B cell (primary cell): ENCODE measurements around the gene MED25. TPM values are rescaled to one million over a fixed set of nuclear protein-coding genes. Genes with fewer than 3 reads are reported as not detected.
A peak's percentile ranks its signal among the peaks of the same experiment; 100 is the strongest.

ENCODE experiments used
- ATAC-seq: fragments of 200-7000 bp; cut with Tn5 transposase; one replicate; pipeline ENCODE4 v1.10.0; 2021; ENCODE audit warnings: low read depth, mild to moderate bottlenecking, moderate number of reproducible peaks, moderate library complexity
- CTCF ChIA-PET: fragments of 350-600 bp; sonication (Branson Sonifier 250); formaldehyde crosslinking; loops from one replicate; lab custom pipeline; 2021; ENCODE audit warnings: antibody characterized with exemption, inconsistent platforms; lab: Charles Lee
- POLR2A ChIA-PET: fragments of 350-600 bp; sonication (Branson Sonifier 250); formaldehyde crosslinking; loops from one replicate; lab custom pipeline; 2021; ENCODE audit warnings: antibody characterized with exemption; lab: Charles Lee
- DNase-seq: peaks from one replicate; pipeline ENCODE4 v3.0.0; 2013
- H2AFZ ChIP-seq: 2 replicates; pipeline ENCODE4 v1.6.1; 2012; ENCODE audit warnings: mild to moderate bottlenecking, low read depth, low read length; ENCODE audit not compliant: insufficient read depth, poor library complexity, severe bottlenecking
- H3K27ac ChIP-seq, 2 donors: 1 replicate in 1 of 2; 2 replicates in 1 of 2; pipeline ENCODE4 v1.5.1; 2012 to 2013; ENCODE audit warnings: low read length in 2 of 2, mild to moderate bottlenecking in 2 of 2, moderate library complexity in 1 of 2
- H3K27me3 ChIP-seq, 4 experiments: fragments of 200-600 bp in 1 of 4; sonication (generic) in 1 of 4; replicated peaks in 1 of 4; 1 replicate in 2 of 4; 2 replicates in 2 of 4; pipeline versions ENCODE4 v1.6.1 to v1.7.0; 2013 to 2016; ENCODE audit warnings: low read length in 3 of 4, mild to moderate bottlenecking in 2 of 4, mixed read lengths in 1 of 4, moderate library complexity in 1 of 4; ENCODE audit not compliant: insufficient read depth in 4 of 4, control insufficient read depth in 3 of 4; ENCODE audit errors: control extremely low read depth in 1 of 4
- H3K36me3 ChIP-seq, 2 experiments: replicated peaks in 1 of 2; 1 replicate in 1 of 2; 2 replicates in 1 of 2; pipeline versions ENCODE4 v1.6.1 to v1.7.1; 2013; ENCODE audit warnings: low read length in 1 of 2; ENCODE audit not compliant: insufficient read depth in 2 of 2, control insufficient read depth in 1 of 2; ENCODE audit errors: control extremely low read depth in 1 of 2, extremely low read depth in 1 of 2
- H3K4me1 ChIP-seq, 2 donors: fragments of 200-600 bp in 1 of 2; sonication (generic) in 1 of 2; 1 replicate in 1 of 2; 2 replicates in 1 of 2; pipeline versions ENCODE4 v1.5.1 to v1.6.1; 2013 to 2017; ENCODE audit warnings: low read length in 2 of 2; ENCODE audit not compliant: control insufficient read depth in 2 of 2, insufficient read depth in 2 of 2
- H3K4me2 ChIP-seq: replicated peaks from 2 replicates; pipeline ENCODE3; 2012; ENCODE audit warnings: mild to moderate bottlenecking, low read depth, low read length; ENCODE audit not compliant: poor library complexity, severe bottlenecking
- H3K4me3 ChIP-seq, 5 experiments: fragments of 200-600 bp in 1 of 5; sonication (generic) in 1 of 5; 1 replicate in 3 of 5; 2 replicates in 2 of 5; pipeline versions ENCODE4 v1.5.1 to v1.7.0; 2011 to 2016; ENCODE audit warnings: low read length in 4 of 5, mild to moderate bottlenecking in 4 of 5, low read depth in 2 of 5, control low read depth in 1 of 5, moderate library complexity in 1 of 5; ENCODE audit not compliant: insufficient read depth in 1 of 5; ENCODE audit errors: control extremely low read depth in 1 of 5, extremely low read depth in 1 of 5
- H3K79me2 ChIP-seq: fragments of 200-600 bp; sonication (generic); one replicate; pipeline ENCODE4 v1.6.0; 2016; ENCODE audit warnings: low read length; ENCODE audit not compliant: control insufficient read depth, insufficient read depth
- H3K9ac ChIP-seq: fragments of 200-600 bp; sonication (generic); 2 replicates; pipeline ENCODE4 v1.6.1; 2017; ENCODE audit warnings: mild to moderate bottlenecking, low read length, moderate library complexity
- H3K9me3 ChIP-seq, 3 donors: one replicate each; pipeline versions ENCODE4 v1.6.1 to v1.7.1; 2013; ENCODE audit warnings: low read length in 2 of 3; ENCODE audit not compliant: control insufficient read depth in 2 of 3, insufficient read depth in 1 of 3; ENCODE audit errors: control extremely low read depth in 1 of 3
- H4K20me1 ChIP-seq: 2 replicates; pipeline ENCODE4 v1.6.0; 2012; ENCODE audit warnings: mild to moderate bottlenecking, low read length; ENCODE audit not compliant: insufficient read depth, control insufficient read depth, poor library complexity, severe bottlenecking
- H3K27ac Mint-ChIP-seq: one replicate; pipeline ENCODE4 v1.8.0; 2021; ENCODE audit warnings: mixed read lengths
- H3K27me3 Mint-ChIP-seq: one replicate; pipeline ENCODE4 v1.8.0; 2021; ENCODE audit warnings: mixed read lengths
- H3K4me1 Mint-ChIP-seq: one replicate; pipeline ENCODE4 v1.8.0; 2021; ENCODE audit warnings: mixed read lengths
- H3K4me3 Mint-ChIP-seq: one replicate; pipeline ENCODE4 v1.8.0; 2021; ENCODE audit warnings: mixed read lengths
- H3K9me3 Mint-ChIP-seq: one replicate; pipeline ENCODE4 v1.8.0; 2022; ENCODE audit warnings: mixed read lengths; ENCODE audit not compliant: insufficient read depth
- CTCF ChIP-seq: fragments of 200-600 bp; IDR thresholded peaks from one replicate; pipeline ENCODE4 v1.8.0; 2022; ENCODE audit warnings: antibody characterized with exemption, mild to moderate bottlenecking
- EZH2 ChIP-seq: IDR thresholded peaks from 2 replicates; pipeline ENCODE4 v1.6.1; 2012; ENCODE audit warnings: borderline replicate concordance, low read depth, mild to moderate bottlenecking, moderate library complexity, low read length; ENCODE audit not compliant: insufficient read depth, poor library complexity, severe bottlenecking
- WGBS: methylation state at CpG from one replicate; pipeline ENCODE4 v1.1.5; 2013; ENCODE audit warnings: missing lambda C conversion rate; ENCODE audit not compliant: insufficient coverage; 5-methylcytosine and 5-hydroxymethylcytosine counted together
- intact Hi-C: fragments of 100-400 bp; cut with micrococcal nuclease; formaldehyde crosslinking; loops from one replicate; pipeline ENCODE4 v1.10.0; 2022
- polyA plus RNA-seq: library from polyadenylated mRNA; depleted of rRNA; stranded (reverse); fragments of >200 nt; gene quantifications from 2 replicates; pipeline ENCODE4 v1.2.3, GENCODE V29; 2012
- total RNA-seq, 2 donors: library from RNA; stranded (reverse); fragments of 120-200 nt in 1 of 2; gene quantifications; 1 replicate in 1 of 2; 2 replicates in 1 of 2; pipeline versions ENCODE4 v1.2.3 to v1.2.4, GENCODE V29; 2013 to 2022

The MED25 gene
- total and polyA plus RNA-seq, 2 donors (not counting 1 experiment from before 2014, with no cell fraction given): 93.0 to 126 TPM

- Histone ChIP-seq H3K4me2 (no peak overlapping the region), H3K9me3 (peaks cover 0 to 4% (median 0%) of the 10 kb centered on the region in 3 donors), H4K20me1 (peaks cover 9% of the 10 kb centered on the region), H3K9ac (no peak overlapping the region), H3K36me3 (peaks cover 0 to 5% of the 10 kb centered on the region in 2 experiments), H3K27me3 (no peaks in the 10 kb centered on the region), H3K4me3 (no peak overlapping the region), H3K79me2 (peaks cover 32% of the 10 kb centered on the region), H2AFZ (no peak overlapping the region), H3K4me1 (peaks cover 26 to 33% of the 10 kb centered on the region in 2 donors), H3K27ac (no peak overlapping the region)
- no peak for TF ChIP-seq CTCF
- TF ChIP-seq EZH2: no peak
- DNase-seq: no peak
- WGBS: 95% methylated on average over 10 of the region's 10 CpGs
- Mint-ChIP-seq H3K4me1 (peaks cover 29% of the 10 kb centered on the region), H3K4me3 (no peak overlapping the region), H3K27me3 (no peaks in the 10 kb centered on the region), H3K9me3 (no peaks in the 10 kb centered on the region), H3K27ac (no peak overlapping the region)
- no peak for ATAC-seq
- ChIA-PET CTCF (no interaction called here), POLR2A (no interaction called here)
- intact Hi-C loops: no loop called here
Observed at GRCh38 chr19:49873834-49874233, 55.7 kb downstream of the MED25 start.

GRCh38 chr19:49874503-49875157, 56.5 kb downstream of the MED25 start:
- TF ChIP-seq CTCF (no peak), EZH2 (no peak)
- DNase-seq (no peak), ATAC-seq (no peak)
- Histone ChIP-seq H3K4me3 (no peak overlapping the region), H3K9me3 (no peaks in the 10 kb centered on the region), H3K79me2 (peaks cover 36% of the 10 kb centered on the region), H3K4me1 (peaks cover 22 to 32% of the 10 kb centered on the region in 2 donors), H3K27ac (no peak overlapping the region), H3K36me3 (peaks cover 0 to 13% of the 10 kb centered on the region in 2 experiments), H4K20me1 (peaks cover 17% of the 10 kb centered on the region), H3K4me2 (no peak overlapping the region), H3K9ac (no peak overlapping the region), H2AFZ (no peak overlapping the region), H3K27me3 (no peaks in the 10 kb centered on the region)
- ChIA-PET POLR2A (interaction anchor here (1.7 kb wide), 1 partner anchor 55 kb away, joined by 4 read pairs; no protein-coding TSS in a partner anchor), CTCF (no interaction called here)
- intact Hi-C loops: no loop called here
- H3K27me3 Mint-ChIP-seq: no peaks in the 10 kb centered on the region
- H3K9me3 Mint-ChIP-seq: no peaks in the 10 kb centered on the region
- over 99% methylated on average over 8 of the region's 11 CpGs for WGBS
- H3K4me3 Mint-ChIP-seq: no peak overlapping the region
- H3K27ac Mint-ChIP-seq: peak overlapping the region; percentile 46
- peaks cover 31% of the 10 kb centered on the region for H3K4me1 Mint-ChIP-seq
